Keratinocyte (primary cell): ENCODE results near the gene DNASE1L3. TPM values are rescaled to one million over a fixed set of nuclear protein-coding genes. Genes with fewer than 3 reads are reported as not detected.

Source experiments
- DNase-seq: peaks from one replicate; pipeline ENCODE4 v3.0.0-alpha.2; 2011; ENCODE audit warnings: low read depth, missing footprints, low spot score
- FAIRE-seq: peaks from 2 replicates; lab custom pipeline; 2011; peaks lifted over from hg19 to GRCh38; lab: Jason Lieb, UNC
- H2AFZ ChIP-seq: 2 replicates; pipeline ENCODE4 v1.6.0; 2012; ENCODE audit warnings: low read length, control low read depth, inconsistent platforms; ENCODE audit not compliant: control insufficient read depth
- H3K27ac ChIP-seq: 2 replicates; pipeline ENCODE4 v1.5.1; 2011; ENCODE audit warnings: low read length; ENCODE audit not compliant: control insufficient read depth, insufficient read depth
- H3K27me3 ChIP-seq: 3 replicates; pipeline ENCODE4 v1.6.0; 2011; ENCODE audit warnings: low read length; ENCODE audit not compliant: control insufficient read depth, insufficient read depth; ENCODE audit errors: extremely low read depth
- H3K36me3 ChIP-seq, 2 experiments: 2 replicates in 1 of 2; 3 replicates in 1 of 2; pipeline ENCODE4 v1.5.1; 2011; ENCODE audit warnings: low read length in 2 of 2, mild to moderate bottlenecking in 1 of 2; ENCODE audit not compliant: control insufficient read depth in 2 of 2, insufficient read depth in 2 of 2; ENCODE audit errors: extremely low read depth in 1 of 2
- H3K4me1 ChIP-seq: 3 replicates; pipeline ENCODE4 v1.5.1; 2011; ENCODE audit warnings: low read length; ENCODE audit not compliant: control insufficient read depth, insufficient read depth; ENCODE audit errors: extremely low read depth
- H3K4me2 ChIP-seq: 3 replicates; pipeline ENCODE4 v1.6.0; 2011; ENCODE audit warnings: low read depth, low read length; ENCODE audit not compliant: control insufficient read depth, insufficient read depth; ENCODE audit errors: extremely low read depth
- H3K4me3 ChIP-seq, 3 experiments: fragments of 200-600 bp in 1 of 3; sonication (generic) in 1 of 3; 2 replicates in 2 of 3; 3 replicates in 1 of 3; pipeline ENCODE4 v1.5.1; 2011 to 2016; ENCODE audit warnings: low read length in 3 of 3, mild to moderate bottlenecking in 3 of 3, control low read depth in 2 of 3, inconsistent platforms in 1 of 3, low read depth in 1 of 3, mixed read lengths in 1 of 3, mixed run types in 1 of 3, moderate library complexity in 1 of 3; ENCODE audit not compliant: control insufficient read depth in 2 of 3, insufficient read depth in 2 of 3; ENCODE audit errors: extremely low read depth in 1 of 3
- H3K79me2 ChIP-seq: 2 replicates; pipeline ENCODE4 v1.6.0; 2012; ENCODE audit warnings: low read length; ENCODE audit not compliant: control insufficient read depth, insufficient read depth
- H3K9ac ChIP-seq: 3 replicates; pipeline ENCODE4 v1.6.0; 2011; ENCODE audit warnings: low read length; ENCODE audit not compliant: control insufficient read depth, insufficient read depth; ENCODE audit errors: extremely low read depth
- H3K9me1 ChIP-seq: 3 replicates; pipeline ENCODE4 v1.6.0; 2011; ENCODE audit warnings: low read length; ENCODE audit not compliant: control insufficient read depth, insufficient read depth; ENCODE audit errors: extremely low read depth
- H3K9me3 ChIP-seq: 2 replicates; pipeline ENCODE4 v1.5.1; 2012; ENCODE audit warnings: low read depth, low read length; ENCODE audit not compliant: control insufficient read depth
- H4K20me1 ChIP-seq: 3 replicates; pipeline ENCODE4 v1.6.0; 2011; ENCODE audit warnings: low read length; ENCODE audit not compliant: control insufficient read depth, insufficient read depth; ENCODE audit errors: extremely low read depth
- CTCF ChIP-seq, 3 experiments: IDR thresholded peaks in 1 of 3; conservative IDR thresholded peaks in 1 of 3; optimal IDR thresholded peaks in 1 of 3; 2 replicates in 2 of 3; 3 replicates in 1 of 3; pipeline versions ENCODE3 to v1.5.1; 2011; ENCODE audit warnings: low read length in 3 of 3, mild to moderate bottlenecking in 3 of 3, moderate library complexity in 2 of 3, control low read depth in 1 of 3, inconsistent platforms in 1 of 3; ENCODE audit not compliant: insufficient read depth in 2 of 3; ENCODE audit errors: extremely low read depth in 1 of 3
- EZH2 ChIP-seq: IDR thresholded peaks from one replicate; pipeline ENCODE4 v1.6.1; 2012; ENCODE audit warnings: inconsistent platforms, mild to moderate bottlenecking, low read length, moderate library complexity
- dilution Hi-C: fragments of 300-500 bp; cut with MboI; formaldehyde crosslinking; loops from one replicate; pipeline ENCODE4 v1.7.0; 2020; ENCODE audit warnings: low sequenced_read_pairs; ENCODE audit not compliant: extremely low pct_ligation_motif_present
- polyA plus RNA-seq, 5 experiments: library from polyadenylated mRNA; depleted of rRNA in 3 of 5; stranded (reverse) in 3 of 5; stranded (forward) in 1 of 5; unstranded in 1 of 5; fragments of >200 nt; gene quantifications; 1 replicate in 1 of 5; 2 replicates in 3 of 5; 3 replicates in 1 of 5; pipeline versions ENCODE4 v1.2.1 to v1.2.3, GENCODE V29; 2011 to 2012; ENCODE audit warnings: missing spikeins in 2 of 5, low read depth in 1 of 5, low replicate concordance in 1 of 5

DNASE1L3 gene
- polyA plus RNA-seq, 1 donor (not counting 4 experiments of a cell fraction or from before 2014, with no cell fraction given) = 1.9 TPM

GRCh38 chr3:58241306-58242044 is 30.7 kb upstream of the DNASE1L3 start:
- H3K9me1 ChIP-seq = no peaks in the 10 kb centered on the region
- H3K9ac ChIP-seq = peak overlapping the region; percentile 2
- TF ChIP-seq EZH2 (no peak), CTCF (optimal IDR thresholded peaks at IDR 0.05 in 1 of 3, IDR thresholded peaks at IDR 0.05 in 1 of 3, conservative IDR thresholded peaks at IDR 0.05 in 1 of 3; ENCODE audit: extremely low read depth in 1 of 3, insufficient read depth in 2 of 3, low read length in 3 of 3) (no peak)
- H3K36me3 ChIP-seq = no peaks in the 10 kb centered on the region
- peak overlapping the region; percentile 39 for H3K4me2 ChIP-seq
- no peak for DNase-seq
- H3K27me3 ChIP-seq = no peaks in the 10 kb centered on the region
- H3K9me3 ChIP-seq = no peaks in the 10 kb centered on the region
- FAIRE-seq = peak; percentile 68
- peaks cover 25% of the 10 kb centered on the region for H3K4me1 ChIP-seq
- no peaks in the 10 kb centered on the region for H4K20me1 ChIP-seq
- no peak overlapping the region for H3K4me3 ChIP-seq
- peak overlapping the region; percentile 17 for H3K27ac ChIP-seq
- H3K79me2 ChIP-seq = peaks cover 7% of the 10 kb centered on the region
- H2AFZ ChIP-seq = no peak overlapping the region
- dilution Hi-C loops = no loop called here

- Histone ChIP-seq H3K4me2 (peak overlapping the region; percentile 94), H2AFZ (no peak overlapping the region), H3K27ac (no peak overlapping the region), H3K79me2 (peaks cover 7% of the 10 kb centered on the region), H3K36me3 (no peaks in the 10 kb centered on the region), H3K9me3 (no peaks in the 10 kb centered on the region), H3K9me1 (no peaks in the 10 kb centered on the region), H3K9ac (peak overlapping the region; percentile 75), H3K4me1 (peaks cover 37% of the 10 kb centered on the region), H3K27me3 (no peaks in the 10 kb centered on the region), H4K20me1 (no peaks in the 10 kb centered on the region), H3K4me3 (peak overlapping the region; percentile 71 to 93 (median 74))
- FAIRE-seq = no peak
- TF ChIP-seq CTCF (optimal IDR thresholded peaks at IDR 0.05 in 1 of 3, IDR thresholded peaks at IDR 0.05 in 1 of 3, conservative IDR thresholded peaks at IDR 0.05 in 1 of 3; ENCODE audit: extremely low read depth in 1 of 3, insufficient read depth in 2 of 3, low read length in 3 of 3) (no peak), EZH2 (no peak)
- dilution Hi-C loops = no loop called here
- DNase-seq = no peak
These were observed 28.1 kb upstream of the DNASE1L3 start for GRCh38 chr3:58238830-58239229.
